HG03025 (cell line): Measurements from ENCODE around the gene KCNMA1.
"Not testable (repeated sequence)": the region's sequence is repeated elsewhere in the genome, so short reads cannot be mapped to it uniquely, and the experiment has no call there.

ENCODE experiments used
- ATAC-seq: cut with Tn5 transposase; IDR thresholded peaks from one replicate; pipeline ENCODE4 v1.9.1; 2021; ENCODE audit warnings: mild to moderate bottlenecking, moderate library complexity; ENCODE audit not compliant: unreplicated experiment, low FRiP score

Gene KCNMA1

DNA sequence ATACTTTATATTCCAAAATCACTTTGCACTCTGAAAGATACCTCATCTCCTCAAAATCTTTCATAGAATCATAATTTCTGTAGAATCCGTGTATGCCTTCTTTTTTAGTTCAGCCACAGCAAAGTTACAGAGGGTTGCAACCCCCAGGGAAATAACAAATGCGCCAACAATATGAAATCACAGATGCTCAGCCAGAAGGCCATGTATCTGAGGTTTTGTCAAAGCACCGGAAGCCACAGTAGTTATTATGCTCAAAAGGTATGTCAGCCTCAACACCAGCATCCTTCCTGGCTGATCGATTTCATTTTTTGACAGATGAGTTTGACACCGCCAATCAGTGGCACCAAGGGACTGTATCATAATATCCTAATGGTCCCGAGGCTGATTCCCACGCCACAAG, 204.1 kb downstream of the KCNMA1 start:
- ATAC-seq = no peak

DNA sequence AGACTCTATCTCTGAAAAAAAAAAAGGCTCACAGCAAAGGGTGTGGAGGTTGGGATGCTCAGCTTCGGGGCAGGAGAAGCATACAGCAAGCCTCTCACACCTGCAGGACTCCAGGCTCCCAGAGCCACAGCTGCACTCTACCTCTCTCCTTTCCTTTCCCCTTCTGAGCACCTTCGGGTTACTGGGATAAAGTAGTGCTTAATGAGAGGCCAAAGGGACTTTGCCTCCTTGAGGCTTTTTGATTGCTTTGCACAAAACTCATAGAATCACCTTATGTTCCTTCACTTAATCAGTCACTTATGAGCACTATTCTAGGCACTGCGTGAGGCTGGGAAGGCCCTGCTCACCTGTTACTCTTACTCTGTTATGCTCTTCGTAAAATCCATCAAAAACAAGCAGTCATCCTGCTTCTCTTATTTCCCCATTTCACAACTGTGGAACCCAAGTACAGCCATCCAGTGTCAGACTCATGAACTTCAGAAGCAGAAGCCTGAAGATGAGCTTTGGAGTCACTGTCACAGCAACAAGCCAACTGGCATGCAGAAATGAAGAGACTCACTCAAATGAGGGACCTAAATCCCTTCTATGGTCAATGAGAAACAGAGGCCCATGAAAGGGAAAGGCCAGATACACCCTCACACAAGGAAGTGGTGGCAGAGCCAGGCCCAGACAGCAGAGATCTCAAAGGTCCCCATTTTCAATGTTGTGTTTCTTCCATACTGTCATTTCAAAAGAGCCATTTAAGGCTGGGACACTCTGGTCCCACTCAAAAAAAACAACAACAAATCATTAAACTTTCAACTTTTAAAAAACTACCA, 205.4 kb downstream of the KCNMA1 start:
- ATAC-seq = no peak

- no peak for ATAC-seq
Observed at GRCh38 chr10:77431209-77431611, 206.4 kb downstream of the KCNMA1 start.

DNA sequence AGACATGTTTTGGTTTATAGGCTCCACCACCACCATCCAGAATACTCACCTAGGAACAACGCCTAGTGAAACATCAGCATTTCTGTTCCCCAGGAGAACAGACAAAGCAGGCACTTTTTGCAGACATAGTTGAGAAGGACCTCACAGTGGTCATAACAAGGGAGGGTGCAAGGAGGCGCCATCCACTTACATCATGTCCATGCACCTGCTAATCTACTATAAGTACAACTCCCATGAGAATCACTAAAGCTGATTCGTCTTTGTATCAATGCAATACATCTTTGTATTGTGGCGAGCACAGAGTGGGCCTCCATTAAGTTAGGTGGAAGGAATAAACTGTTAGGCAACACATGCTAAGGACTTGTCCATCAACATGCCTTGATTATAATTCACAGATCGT, 207.1 kb downstream of the KCNMA1 start:
- no peak for ATAC-seq

DNA sequence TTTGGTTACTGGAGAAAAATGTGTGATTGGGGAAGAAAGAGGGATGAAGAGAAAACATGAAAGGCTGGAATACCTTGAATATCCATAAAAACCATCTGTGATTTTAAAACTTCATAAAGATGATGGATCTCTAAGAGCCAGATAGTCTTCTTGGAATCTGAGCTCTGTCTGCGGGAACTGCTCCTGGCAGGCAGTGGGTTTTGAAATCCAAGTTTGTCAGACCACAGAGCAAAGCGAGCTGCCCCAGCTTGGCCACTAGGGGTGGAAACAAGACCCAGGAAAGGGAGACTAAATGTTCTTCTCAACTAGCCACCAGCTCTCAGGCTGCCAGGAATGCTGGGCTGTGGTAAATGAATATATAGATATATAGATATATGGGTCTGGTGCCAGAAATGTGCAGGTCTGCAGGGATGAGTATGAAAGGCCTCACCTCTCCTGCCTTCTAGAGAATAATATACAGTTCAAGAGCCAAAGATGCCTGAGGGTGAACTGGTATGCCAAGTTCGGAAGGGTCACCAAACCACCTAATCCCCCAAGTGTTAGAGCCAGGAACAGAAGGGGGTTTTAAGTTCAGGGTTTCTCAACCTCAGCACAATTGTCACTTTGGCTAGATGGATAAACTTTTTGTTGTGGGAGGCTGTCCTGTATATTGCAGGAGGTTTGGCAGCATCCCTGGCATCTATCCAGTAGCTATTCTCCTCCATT, 208.8 kb downstream of the KCNMA1 start:
- no peak for ATAC-seq

DNA sequence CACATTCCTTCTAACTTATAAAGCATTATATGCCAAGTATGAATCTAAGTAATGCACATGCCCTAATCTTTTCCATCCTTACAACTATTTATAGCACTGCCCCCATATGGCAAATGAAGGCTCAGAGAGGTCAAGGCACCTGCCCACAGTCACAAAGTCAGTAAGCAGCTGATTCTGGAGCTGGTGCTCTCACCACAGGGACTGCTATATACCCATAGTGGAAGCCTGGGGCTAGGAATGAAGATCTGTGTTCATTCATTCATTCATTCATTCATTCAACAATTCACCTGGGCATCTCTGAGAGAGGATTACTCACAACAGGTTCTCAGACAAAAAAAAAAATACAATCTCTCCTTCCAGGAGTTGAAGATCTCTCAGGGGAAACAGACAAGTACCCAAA, 213.4 kb downstream of the KCNMA1 start:
- no peak for ATAC-seq

DNA sequence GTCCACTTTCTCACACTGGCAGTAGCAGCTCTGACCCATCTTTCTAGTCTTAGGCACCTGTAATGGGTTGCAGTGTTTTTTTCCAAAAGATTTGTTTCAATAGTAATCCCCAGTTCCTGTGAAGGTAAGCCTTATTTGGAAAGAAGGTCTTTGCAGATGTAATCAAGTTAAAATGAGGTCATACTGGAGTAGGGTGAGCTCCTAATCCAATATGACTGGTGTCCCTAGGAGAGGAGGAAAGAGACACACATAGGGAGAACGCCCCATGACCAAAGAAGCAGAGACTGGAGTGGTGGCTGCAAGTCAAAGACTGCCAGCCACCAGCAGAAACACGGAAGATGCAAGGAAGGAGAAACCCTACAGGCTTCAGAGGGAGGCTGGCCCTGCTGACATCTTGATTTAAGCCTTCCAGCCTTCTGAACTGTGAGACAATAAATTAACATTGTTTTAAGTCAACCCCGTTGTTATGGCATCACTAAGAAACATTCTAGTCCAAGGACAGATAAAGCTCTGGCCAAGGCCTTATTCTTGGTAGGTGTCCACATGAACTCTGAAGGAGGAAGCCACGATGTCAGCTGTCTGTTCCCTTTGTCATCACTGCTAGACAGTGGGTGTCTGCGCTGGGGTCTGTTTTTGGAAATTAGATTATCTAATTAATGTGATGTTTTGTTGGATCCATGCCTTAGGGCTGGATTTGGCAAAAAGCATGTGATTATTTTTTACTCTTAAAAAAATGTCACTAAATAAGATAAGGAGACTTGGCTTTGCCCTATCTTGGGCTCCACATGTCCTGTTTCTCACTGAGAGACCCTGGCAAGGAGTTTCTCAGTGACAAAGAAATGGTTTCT, 214.9 kb downstream of the KCNMA1 start:
- ATAC-seq = no peak

GRCh38 chr10:77421591-77421990, 216.0 kb downstream of the KCNMA1 start:
- no peak for ATAC-seq

- no peak for ATAC-seq
Observed at GRCh38 chr10:77420947-77421523, 216.6 kb downstream of the KCNMA1 start.

DNA sequence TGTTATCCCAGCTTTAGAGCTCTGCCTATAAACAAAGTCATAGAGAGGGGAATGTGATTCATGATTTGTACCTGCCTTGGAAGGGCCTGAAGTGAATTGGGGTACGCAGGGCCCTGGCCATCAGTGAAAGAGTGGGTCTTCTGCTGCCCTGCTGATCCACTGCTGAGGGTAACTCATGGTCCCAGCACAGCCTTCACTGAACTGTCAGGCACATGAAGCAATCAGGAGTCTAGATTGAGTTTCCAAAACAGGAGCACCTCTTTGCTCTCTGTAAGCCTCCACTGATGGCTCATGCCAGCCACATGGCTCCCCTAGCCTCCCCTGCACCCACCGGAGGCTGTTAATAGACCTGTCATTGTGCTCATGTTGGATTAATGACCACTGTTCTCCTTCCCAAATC, 217.6 kb downstream of the KCNMA1 start:
- no peak for ATAC-seq

GRCh38 chr10:77419056-77419455, 218.6 kb downstream of the KCNMA1 start:
- ATAC-seq = no peak

GRCh38 chr10:77417806-77418640, 219.6 kb downstream of the KCNMA1 start:
- no peak for ATAC-seq

- no peak for ATAC-seq
Observed at GRCh38 chr10:77417359-77417758, 220.2 kb downstream of the KCNMA1 start.

- ATAC-seq = no peak
Observed at GRCh38 chr10:77416311-77417135, 221.1 kb downstream of the KCNMA1 start.

- no peak for ATAC-seq
Observed at GRCh38 chr10:77415313-77415960, 222.2 kb downstream of the KCNMA1 start.

DNA sequence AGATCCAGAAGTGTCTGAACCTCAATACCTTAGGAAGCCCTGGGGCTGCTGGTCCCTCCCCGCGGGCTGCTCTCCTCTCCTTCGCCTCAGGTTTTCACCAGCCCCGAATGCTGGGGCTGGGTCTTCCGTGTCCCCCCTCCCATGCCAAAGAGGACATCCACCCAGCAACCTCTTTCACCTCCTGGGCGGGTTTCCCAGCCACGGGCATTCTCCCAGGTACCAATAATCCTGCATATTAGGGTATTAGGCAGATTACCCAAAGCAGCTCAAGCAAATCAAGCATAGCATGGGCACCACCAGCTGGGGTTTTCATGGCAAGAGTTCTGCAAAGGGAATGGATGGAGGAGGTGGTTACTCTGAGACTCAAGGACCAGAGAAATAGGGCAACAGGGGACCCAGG, 224.4 kb downstream of the KCNMA1 start:
- ATAC-seq = no peak

GRCh38 chr10:77412573-77413133, 225.0 kb downstream of the KCNMA1 start:
- ATAC-seq = not testable (repeated sequence)

DNA sequence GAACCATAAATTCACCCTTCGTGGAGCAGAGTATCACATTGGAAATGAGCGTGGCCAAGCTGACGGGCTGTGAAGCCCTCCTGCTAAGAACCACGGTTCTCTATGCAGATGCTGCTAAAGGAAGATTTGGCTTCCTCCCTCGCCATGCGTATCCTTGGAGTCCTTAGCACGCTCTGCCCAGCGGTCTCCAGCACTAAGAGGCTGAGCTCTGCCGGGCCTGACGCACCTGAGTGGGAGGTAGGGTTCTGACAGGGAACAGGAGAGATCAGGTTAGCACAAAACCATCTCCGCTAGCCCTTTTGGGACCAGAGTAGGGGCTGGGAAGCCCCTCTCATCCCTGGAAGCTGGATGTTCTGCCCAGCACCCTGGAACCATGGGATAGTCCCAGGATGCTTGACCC, 225.8 kb downstream of the KCNMA1 start:
- no peak for ATAC-seq
